ENCODE results near the gene OVCA2. TPM values are rescaled to one million over a fixed set of nuclear protein-coding genes. Genes with fewer than 3 reads are reported as not detected.
"Not testable (repeated sequence)": the region's sequence is repeated elsewhere in the genome, so short reads cannot be mapped to it uniquely, and the experiment has no call there.

The OVCA2 gene
- total RNA-seq, 4 donors from 2014 or later, result 36.6 to 51.5 (median 42.7) TPM

DNA sequence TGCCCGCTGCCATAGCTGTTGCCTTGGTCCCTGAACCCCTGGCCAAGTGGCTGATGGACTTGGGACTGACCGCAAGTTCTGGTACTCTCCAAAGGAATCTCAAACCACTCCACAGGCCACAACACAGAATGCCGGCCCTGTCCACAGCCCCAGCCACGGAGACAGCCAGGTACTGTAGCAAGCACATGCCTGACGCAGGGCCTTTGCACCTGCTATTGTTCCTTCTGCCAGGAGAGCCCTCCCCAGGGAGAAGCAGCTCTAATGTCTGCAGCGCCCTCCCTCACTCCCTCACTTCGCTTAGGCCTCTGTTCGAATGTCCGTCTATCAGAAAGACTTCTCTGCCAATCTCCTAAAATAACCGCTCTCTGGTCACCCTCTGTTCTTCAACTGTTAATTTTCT is 32.1 kb upstream of the OVCA2 start:
- Histone ChIP-seq H3K4me1 (peaks cover 38% of the 10 kb centered on the region), H3K9me3 (no peaks in the 10 kb centered on the region), H3K27me3 (no peaks in the 10 kb centered on the region), H3K27ac (no peak overlapping the region), H3K36me3 (no peaks in the 10 kb centered on the region), H3K4me3 (no peak overlapping the region)
- no peak for DNase-seq (ENCODE audit: low spot score in 2 of 2)
- TF ChIP-seq EP300 (IDR thresholded peaks at IDR 0.05), result no peak
- TF ChIP-seq POLR2A (IDR thresholded peaks at IDR 0.05), result no peak
- TF ChIP-seq, protein P1, sequence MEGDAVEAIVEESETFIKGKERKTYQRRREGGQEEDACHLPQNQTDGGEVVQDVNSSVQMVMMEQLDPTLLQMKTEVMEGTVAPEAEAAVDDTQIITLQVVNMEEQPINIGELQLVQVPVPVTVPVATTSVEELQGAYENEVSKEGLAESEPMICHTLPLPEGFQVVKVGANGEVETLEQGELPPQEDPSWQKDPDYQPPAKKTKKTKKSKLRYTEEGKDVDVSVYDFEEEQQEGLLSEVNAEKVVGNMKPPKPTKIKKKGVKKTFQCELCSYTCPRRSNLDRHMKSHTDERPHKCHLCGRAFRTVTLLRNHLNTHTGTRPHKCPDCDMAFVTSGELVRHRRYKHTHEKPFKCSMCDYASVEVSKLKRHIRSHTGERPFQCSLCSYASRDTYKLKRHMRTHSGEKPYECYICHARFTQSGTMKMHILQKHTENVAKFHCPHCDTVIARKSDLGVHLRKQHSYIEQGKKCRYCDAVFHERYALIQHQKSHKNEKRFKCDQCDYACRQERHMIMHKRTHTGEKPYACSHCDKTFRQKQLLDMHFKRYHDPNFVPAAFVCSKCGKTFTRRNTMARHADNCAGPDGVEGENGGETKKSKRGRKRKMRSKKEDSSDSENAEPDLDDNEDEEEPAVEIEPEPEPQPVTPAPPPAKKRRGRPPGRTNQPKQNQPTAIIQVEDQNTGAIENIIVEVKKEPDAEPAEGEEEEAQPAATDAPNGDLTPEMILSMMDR (IDR thresholded peaks at IDR 0.05), result no peak
- TF ChIP-seq POLR2AphosphoS5 (IDR thresholded peaks at IDR 0.05), result no peak
- WGBS, result 98% methylated on average over 7 of the region's 10 CpGs

DNA sequence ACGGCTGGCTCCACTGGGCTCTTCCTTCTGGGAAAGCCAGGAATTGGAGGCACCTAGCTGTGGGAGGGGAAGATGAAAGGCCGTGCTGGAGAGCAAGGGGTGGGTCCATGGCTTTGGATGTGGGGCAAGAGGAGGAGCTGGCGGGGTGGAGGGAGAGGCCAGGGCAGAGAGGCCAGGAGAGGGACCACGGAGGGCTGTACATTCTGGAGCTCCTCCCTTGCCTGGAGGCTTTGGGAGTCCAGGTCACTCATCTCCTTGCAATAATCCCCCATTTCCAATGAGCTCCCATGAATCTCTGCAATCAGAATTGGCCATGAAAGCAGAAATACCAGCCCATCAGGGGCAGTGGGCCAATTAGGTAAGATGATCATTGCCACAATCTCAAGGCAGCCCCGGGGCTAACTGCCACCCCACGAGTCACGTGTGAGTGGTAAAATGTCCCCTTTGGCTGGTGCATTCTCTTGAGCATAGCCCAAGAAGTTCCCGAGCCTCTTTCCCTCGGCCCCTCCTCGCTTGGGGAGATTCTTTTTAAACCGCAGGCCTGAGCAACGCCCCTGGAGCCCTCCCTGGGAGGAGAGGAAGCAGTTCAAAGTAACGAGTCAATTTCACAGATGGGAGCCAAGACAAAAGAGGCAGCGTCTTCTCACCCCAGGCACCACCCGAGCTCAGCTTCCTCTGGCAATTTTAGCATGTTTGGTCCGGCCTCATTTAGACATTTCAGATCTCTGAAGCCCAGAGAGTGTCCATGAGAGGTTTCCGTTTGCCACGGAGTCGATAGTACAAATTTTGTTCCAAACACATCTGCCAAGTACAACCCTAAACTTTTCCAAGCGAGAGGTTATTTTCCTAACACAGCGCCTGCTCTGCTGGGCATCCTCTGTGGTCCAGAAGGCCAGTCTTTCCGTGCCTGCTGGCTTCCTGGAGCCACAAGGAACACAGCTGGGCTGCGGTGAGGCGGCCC is 30.1 kb upstream of the OVCA2 start:
- Histone ChIP-seq H3K27me3 (no peaks in the 10 kb centered on the region), H3K36me3 (no peaks in the 10 kb centered on the region), H3K27ac (peak overlapping the region; percentile 85), H3K9me3 (no peaks in the 10 kb centered on the region), H3K4me1 (peaks cover 45% of the 10 kb centered on the region), H3K4me3 (peak overlapping the region; percentile 21)
- WGBS, result 9% methylated on average over 22 of the region's 24 CpGs
- TF ChIP-seq POLR2AphosphoS5 (IDR thresholded peaks at IDR 0.05), result peak; percentile 30 to 94 (median 81)
- TF ChIP-seq, protein P1 (IDR thresholded peaks at IDR 0.05), result no peak
- no peak for TF ChIP-seq EP300 (IDR thresholded peaks at IDR 0.05)
- no peak for TF ChIP-seq POLR2A (IDR thresholded peaks at IDR 0.05)
- DNase-seq (ENCODE audit: low spot score in 2 of 2), result peak in 1 of 2 donors; percentile 86

DNA sequence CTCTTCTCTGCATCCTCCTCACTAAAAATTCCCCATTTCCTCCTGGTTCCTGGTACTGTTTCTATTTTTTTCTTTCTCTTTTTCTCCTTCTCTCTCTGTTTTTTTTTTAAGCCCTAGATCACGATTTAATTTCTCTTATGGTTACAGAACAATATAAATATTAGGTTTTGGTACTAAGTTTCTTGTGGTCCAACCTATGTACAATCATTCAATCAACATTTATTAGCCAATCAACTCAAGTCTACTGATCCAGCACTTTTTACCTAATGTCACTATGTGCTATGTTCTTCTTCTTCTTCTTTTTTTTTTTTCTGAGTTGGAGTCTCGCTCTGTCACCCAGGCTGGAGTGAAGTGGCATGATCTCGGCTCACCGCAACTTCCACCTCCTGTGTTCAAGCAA is 29.3 kb upstream of the OVCA2 start:
- Histone ChIP-seq H3K36me3 (no peaks in the 10 kb centered on the region), H3K4me1 (peaks cover 48% of the 10 kb centered on the region), H3K9me3 (no peaks in the 10 kb centered on the region), H3K27ac (peak overlapping the region; percentile 85), H3K4me3 (no peak overlapping the region), H3K27me3 (no peaks in the 10 kb centered on the region)
- no peak for DNase-seq (ENCODE audit: low spot score in 2 of 2)
- TF ChIP-seq, protein P1 (IDR thresholded peaks at IDR 0.05), result no peak
- TF ChIP-seq POLR2AphosphoS5 (IDR thresholded peaks at IDR 0.05) (no peak), EP300 (IDR thresholded peaks at IDR 0.05) (no peak), POLR2A (IDR thresholded peaks at IDR 0.05) (no peak)
- 83% methylated on average over 4 of the region's 4 CpGs for WGBS

DNA sequence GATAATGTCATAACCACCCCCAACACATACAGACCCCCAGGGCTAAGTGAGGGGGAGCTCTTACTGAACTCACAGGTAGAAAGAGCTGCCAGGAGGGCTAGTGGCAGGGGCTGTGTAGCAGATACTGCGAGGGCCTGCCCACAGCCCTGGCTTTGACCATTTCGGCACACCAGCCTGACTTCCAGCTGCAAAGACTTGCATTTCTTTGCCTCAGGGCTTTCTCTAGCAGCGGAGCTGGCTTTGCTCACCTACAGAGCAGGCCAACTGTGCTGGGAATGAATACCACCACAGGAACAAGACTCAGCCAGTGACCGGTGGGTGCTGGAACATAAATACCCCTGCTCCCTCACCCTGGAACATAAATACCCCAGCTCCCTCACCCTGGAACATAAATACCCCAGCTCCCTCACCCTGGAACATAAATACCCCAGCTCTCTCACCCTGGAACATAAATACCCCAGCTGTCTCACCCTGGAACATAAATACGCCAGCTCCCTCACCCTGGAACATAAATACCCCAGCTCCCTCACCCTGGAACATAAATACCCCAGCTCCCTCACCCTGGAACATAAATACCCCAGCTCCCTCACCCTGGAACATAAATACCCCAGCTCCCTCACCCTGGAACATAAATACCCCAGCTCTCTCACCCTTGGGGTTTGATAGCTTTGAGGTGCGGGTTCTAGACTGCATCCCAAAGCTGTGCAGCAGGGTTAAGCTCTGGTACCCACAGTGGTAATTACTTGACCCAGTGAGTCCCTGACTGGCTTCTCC is 28.4 kb upstream of the OVCA2 start:
- DNase-seq (ENCODE audit: low spot score in 2 of 2); H3K36me3 ChIP-seq; H3K4me3 ChIP-seq; H3K9me3 ChIP-seq; H3K27me3 ChIP-seq; H3K27ac ChIP-seq: not testable (repeated sequence)
- WGBS, result 78% methylated on average over 4 of the region's 6 CpGs
- H3K4me1 ChIP-seq, result peaks cover 48% of the 10 kb centered on the region

DNA sequence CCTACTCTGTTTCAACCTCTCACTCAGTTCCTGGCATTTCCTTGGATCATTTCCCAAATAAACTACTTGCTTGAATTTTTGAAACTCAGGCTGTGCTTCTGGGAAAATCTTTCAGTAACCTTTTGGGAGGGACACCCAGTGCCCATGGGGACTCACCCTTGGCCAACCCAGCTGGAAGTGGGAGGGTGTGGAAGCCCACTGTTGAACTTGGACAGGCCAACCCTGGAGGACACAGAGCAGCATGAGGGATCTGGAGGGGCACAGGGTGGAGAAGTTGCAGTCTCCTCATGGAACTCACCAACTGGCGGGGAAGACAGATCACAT is 27.9 kb upstream of the OVCA2 start:
- no peak for DNase-seq (ENCODE audit: low spot score in 2 of 2)
- TF ChIP-seq, protein P1 (IDR thresholded peaks at IDR 0.05), result no peak
- 100% methylated on average over 1 of the region's 1 CpG for WGBS
- Histone ChIP-seq H3K9me3 (no peaks in the 10 kb centered on the region), H3K4me1 (peaks cover 51% of the 10 kb centered on the region), H3K27me3 (no peaks in the 10 kb centered on the region), H3K4me3 (no peak overlapping the region), H3K36me3 (no peaks in the 10 kb centered on the region), H3K27ac (no peak overlapping the region)

Measured in suprapubic skin (tissue), 4 donors.